HG02759 (cell line): ENCODE data around the gene PAK5.

Source experiments
- ATAC-seq: cut with Tn5 transposase; IDR thresholded peaks from one replicate; pipeline ENCODE4 v1.9.1; 2021; ENCODE audit warnings: mild to moderate bottlenecking, moderate library complexity; ENCODE audit not compliant: unreplicated experiment

Gene PAK5

DNA sequence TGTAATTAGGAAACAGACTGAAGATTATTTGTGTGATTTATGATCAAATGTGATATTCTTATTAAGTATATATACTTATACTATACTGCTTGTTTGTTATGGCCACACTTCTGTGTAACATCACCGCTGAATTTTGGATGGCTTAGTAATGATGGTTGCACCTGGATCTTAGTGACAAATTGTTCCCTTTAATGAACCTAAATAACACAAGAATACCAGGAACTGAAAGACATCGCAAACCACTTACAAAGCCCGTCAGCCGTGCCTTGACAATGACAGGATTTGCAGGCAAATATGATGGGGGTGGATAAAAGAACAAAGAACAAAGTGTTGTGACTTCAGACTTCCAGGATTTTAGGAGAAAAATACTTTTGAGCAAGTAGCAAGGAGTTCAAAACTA lies 257.4 kb downstream of the PAK5 start:
- no peak for ATAC-seq

DNA sequence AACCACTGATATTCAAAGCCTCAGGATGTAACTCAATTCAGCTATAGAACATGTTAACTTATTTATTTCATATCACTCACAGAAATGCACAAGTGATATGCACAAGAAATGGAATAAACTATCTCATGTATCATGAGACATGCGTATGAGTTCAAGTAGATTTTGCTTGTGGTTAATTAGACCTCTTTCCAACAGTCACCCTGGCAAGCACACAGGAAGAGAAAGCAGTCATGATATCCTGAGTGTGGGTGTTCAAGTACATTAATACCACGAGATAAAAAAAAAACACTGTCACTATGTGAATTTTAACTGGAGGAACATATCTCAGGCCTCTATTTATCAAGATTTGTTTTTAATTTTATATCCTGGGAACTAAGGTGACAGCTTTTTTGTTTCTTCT lies 260.3 kb downstream of the PAK5 start:
- ATAC-seq = no peak

DNA sequence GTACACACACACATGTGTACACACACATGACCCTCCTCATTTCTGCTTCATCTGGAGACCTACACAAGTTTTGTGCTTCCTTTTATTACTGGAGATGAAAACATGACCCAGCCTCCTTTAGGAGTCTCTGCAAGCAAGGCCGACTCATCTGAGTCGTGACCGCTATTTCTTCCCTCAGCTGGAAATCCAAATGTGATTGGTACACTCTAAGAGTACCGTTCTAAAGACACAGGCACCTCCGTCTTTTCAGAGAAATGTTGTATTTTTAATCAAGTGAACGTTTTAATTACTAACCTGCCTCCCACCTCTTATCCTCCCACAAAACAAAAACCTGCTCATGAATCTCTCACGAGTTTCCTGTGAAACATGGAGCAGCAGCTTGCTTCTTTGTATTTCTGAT lies 261.5 kb downstream of the PAK5 start:
- ATAC-seq = no peak

DNA sequence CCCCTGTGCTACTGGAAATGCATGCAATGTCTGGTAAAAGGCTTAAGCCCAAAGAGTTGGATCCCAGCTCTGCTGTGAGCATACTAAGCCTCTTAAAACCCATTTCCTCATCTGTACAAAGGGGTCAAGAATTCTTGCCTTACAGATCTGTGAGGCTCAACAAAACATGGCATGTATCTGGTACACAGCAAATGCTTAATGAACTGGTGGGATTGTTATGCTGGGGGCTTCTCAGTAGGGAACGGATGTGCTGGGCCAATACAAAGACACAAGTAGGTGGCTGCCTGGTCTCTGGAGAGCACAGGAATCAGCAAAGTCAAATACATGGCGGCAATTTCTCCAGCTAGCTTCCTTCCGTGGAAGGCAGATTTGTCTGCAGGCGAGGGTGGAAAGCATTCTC lies 262.2 kb downstream of the PAK5 start:
- no peak for ATAC-seq

DNA sequence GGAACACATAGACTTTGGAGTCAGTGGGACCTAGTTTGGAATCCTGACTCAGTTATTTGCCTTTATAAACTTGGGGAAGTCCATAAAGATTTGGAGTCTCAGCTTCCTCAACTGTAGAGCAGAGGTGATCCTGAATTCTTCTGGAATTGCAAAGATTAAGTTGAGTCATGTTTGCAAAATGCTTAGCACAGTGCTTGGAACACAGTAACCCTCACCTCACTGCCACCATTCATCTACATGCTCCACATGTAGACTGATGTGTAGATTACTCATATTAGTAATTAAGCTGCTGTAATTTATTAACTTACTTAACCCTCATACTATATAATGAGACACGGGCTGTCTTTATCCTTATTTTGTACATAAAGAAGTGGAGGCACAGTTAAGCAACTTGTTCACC lies 263.0 kb downstream of the PAK5 start:
- no peak for ATAC-seq

DNA sequence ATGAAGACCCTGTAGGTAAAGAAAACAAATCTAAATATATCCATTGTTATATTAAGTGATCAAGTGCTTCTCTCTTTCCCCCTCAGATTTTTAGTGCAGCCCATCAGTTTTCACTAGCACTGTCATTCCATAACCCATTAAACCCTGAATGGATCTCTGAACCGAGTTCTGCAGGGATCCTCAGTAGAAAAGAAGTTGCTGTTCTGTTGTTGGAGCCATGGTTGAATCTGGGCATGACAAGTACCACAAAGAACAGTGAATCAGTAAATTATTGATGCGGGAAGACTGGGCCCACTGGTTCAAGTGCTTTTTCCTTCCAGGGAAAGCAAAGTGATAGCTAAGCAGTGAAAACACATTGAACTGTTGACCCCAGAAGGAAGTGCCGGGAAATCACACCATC lies 264.1 kb downstream of the PAK5 start:
- ATAC-seq = no peak

DNA sequence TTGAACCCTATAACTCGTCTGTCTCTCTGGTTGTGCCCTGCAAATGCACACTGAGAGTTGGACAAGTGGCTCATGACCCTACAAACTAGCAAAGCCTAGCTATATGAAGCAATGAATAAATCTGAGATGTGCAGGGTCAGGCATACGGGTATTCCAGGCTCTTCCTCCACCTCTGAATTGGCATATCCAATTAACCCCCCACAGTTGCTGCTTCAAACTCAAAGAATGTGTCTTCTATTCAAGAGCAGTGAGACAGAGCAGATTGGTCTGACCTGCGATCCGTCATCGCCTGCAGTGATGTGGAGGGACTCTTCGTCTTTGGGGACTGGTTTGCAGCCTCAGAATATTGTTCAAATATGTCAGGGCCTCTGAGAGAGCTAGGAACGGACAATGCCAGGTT lies 264.7 kb downstream of the PAK5 start:
- ATAC-seq = no peak

DNA sequence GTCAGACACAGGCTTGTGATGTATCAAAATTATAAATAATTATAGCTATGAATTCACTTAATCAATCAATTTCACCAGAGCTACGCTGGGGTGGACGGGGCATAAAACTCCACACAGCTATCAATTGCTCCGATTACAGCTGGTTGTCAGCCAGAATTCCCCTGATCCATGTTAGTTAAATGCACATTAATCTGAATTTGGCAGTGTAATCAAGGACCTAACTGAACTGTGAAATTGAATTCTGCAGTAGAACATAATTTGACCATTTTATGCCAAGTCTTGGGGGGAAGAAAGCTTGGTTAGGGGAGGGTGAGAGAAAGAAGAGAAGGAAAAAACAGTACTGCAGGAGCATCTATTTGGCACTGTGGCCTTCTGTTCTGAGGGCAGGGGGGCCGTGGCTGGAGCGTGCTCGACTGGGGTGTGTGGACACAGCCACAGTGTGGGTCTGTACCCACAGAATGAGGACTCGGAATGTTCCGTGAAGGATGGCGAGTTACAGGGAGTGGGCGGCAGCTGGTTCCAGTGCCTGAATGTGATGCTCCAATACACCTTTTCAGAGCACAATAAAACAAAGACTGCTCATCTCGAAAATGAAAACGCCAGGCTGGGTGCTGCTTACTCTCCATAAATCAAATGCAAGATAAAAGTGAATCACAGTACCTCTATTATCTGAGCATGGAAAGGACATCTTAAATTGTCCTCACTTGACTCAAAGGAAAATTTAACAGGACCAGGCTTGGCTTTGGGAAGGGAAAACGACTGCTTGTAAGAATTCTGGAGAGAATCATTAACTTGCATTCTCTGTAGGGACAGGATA lies 265.3 kb downstream of the PAK5 start:
- ATAC-seq = no peak

DNA sequence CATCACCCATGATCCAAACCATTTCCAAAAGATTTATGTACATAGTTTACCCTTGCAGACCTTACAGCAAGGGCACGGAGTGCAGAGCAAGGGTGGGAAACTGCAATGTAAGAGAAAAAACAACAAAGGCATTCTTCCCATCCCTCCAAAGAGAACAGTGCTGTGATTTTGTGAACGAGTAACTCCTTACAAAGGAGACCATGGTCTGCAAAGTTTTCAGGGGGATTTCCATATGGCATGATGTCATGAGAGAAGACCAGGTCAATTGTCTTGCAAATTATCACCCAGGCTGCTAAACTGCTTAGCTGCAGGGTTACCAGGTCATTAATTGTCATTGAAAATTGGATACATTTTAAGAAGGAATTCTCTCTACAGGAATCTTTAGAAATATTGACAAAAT lies 266.2 kb downstream of the PAK5 start:
- ATAC-seq = no peak

DNA sequence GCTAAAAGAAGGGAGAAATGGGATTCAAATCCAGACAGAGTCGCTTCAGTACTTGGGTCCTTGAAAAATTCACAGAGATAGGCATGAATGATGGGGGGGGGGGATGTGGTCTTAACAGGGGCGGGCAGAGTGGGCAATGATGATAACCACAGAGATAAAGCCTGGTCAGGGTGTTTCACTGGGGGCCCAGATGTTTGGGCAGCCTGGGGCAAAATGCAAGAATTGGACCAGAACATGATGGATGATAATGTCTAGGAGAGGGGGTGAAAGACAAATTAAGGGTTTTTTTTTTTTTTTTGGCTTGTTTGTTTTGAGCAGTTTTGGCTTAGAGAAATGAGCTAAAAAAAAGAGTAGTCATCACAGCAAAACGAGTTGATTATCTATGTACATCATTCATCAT lies 267.1 kb downstream of the PAK5 start:
- ATAC-seq = no peak

DNA sequence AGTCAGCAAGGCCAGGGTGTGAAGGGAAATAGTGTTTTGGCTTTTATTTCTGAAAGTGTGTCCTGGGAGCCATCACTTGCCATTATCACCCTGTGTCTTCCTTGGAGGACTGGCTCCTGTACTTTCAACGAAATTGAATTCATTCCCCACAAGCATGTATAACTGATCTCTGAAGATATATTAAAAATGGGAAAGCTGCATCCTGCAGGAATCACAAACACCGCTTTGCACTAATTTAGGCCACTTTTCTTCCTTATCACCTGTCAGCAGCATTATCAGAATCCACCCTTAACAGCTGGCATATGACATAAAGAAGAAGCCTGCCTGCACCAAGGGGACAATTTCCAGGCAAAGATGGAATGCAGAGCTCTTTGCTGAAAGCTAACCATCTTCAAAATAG lies 268.3 kb downstream of the PAK5 start:
- no peak for ATAC-seq

DNA sequence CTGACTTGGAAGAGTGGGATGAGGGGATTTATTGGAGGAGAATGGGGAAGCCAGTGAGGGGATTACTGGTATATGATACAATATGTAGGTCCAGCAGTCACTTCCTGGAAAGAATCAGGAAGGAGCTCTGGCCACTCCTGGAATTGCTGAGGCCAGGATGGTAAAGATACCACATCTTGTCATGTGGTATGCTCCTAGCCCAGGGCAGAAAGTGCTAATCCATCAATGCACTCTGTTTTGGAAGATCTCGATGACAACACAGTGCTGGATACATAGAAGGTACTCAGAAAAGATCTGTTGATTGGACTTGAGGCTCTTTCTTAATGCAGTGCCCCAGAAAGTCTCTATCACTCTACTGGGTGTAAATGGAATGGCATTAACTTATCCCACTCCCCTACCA lies 271.9 kb downstream of the PAK5 start:
- no peak for ATAC-seq

DNA sequence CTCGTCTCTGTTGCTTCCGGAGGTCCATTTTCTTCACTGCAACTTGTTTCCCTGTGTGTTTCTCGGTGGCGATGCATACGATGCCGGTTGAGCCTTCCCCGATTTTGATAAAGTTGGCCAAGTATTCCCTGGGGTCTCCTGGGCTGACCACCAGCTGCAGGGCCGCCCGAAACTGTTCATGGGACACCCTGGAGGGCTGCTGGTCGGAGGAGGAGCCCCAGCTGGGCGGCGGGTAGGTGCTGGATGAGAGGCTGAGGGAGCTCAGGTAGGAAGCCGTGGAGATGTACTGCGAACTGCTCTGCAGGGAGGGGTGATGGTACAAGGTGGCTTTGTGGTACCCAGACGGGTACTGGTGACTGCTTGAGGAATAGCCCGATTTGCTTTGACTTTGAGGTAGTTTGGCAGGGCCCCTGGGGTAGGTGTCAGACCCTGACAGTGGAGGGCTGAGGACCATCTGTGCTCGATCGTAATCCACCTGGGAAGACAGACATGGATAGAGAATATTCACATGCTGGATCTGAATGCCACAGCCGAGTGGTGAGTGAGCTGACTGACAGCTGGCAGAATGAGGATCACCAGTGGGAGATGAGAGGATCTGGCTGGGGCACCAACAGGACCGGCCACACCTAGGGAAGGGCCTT lies 272.8 kb downstream of the PAK5 start:
- no peak for ATAC-seq

DNA sequence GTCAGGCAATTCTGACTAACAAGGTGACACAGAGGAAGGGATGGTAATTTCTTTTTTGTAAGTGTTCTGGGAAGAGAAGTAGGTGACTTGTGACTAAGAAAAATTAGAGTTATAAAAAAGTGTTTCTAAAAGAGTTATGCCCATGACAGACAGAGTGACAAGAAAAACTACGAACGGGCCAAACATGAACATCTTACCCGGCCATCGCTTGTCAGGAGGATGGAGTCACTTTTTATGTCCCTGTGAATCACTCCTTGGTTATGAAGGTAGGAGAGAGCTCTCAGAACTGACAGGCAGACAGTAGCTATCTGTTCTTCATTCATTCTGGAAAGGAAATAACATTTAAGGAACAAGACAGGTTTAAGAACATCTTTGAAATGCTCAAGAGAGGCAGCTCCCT lies 281.5 kb downstream of the PAK5 start:
- no peak for ATAC-seq

DNA sequence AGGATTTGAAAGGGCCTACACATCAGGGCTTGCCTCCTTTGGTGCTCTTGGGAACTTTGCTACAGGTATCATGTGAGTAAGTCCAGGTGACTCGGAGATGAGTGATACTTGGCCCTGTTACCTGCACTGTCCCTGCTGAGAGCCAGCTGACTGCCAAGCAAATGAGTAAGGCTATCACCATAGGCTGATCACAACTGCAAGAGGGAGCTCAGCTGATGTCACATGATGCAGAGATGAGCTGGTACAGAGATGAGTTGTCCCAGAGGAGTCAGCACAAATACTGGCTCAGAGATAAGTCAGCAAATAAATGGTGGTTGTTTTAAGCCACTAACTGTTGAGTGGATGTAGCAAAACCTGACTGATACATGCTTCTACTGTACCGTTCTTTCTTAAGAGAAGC lies 283.1 kb downstream of the PAK5 start:
- ATAC-seq = no peak

DNA sequence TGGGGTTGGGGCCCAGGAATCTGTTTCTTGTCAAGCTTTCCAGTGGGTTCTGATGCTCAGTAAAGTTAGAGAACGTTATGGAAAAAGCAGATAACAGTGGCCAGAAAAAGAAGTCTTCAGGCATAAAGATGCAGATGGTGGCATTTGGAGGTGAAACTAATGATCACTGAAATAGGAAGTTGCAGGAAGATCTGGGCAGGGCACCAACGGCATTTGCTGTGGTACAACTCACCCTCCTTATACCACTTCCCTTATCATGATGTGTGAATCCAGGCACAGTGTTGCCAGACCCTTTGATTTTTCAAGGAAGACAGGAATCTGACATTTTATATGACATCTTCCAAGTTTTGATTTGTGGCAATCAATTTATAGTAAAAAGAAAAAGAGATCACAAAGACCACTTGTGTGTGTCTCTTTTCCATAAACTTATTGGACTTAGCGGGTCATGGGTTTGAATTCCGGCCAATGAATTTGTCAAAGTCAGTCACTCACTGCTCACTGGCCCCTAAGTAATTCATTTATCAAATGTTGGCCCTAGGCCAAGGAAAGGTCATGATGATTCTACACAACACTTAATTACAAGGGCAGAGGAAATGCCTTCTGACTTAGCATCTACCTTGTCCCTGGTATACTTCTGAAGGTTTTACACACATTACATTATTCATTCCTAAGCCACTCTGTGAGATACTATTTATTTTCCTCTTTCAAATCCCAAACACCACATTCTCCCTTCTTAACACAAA lies 286.9 kb downstream of the PAK5 start:
- ATAC-seq = no peak

DNA sequence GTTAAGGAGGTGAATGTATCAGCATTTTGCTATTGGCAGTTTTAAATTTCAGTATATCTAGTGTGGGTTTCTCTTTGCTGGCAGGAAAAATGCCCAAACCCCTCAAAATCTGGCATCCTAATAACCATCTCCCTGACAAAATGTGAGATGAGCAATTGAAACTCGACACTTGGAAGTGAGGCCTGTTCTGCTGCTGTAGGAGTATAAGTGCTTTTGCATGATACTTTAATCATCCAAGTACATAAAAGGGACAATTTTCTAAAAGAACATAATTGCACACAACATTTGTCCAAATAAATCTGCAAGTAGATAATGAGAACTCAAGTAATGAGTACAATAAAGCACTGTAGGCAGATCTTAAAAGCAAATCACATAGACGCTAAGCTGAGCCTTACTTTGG lies 288.0 kb downstream of the PAK5 start:
- no peak for ATAC-seq

DNA sequence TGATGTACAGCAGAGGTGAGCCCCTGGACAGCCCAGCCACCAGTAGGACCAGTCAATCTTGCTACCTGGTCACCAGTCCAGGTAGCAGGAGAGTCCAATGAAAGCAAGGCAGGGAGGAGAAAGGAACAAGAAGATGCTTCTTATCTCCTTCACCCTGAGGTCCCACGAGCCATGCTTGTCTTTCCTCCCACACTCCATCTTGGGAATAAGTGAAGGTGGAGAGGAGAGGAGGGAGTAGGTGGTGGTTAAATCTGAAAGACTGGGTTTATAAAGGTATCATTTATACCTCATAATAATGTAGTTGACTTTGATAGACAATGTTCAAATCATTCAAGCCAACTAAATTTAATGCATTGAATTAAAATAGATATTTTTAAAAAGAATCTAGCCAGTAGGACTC lies 288.6 kb downstream of the PAK5 start:
- ATAC-seq = no peak

DNA sequence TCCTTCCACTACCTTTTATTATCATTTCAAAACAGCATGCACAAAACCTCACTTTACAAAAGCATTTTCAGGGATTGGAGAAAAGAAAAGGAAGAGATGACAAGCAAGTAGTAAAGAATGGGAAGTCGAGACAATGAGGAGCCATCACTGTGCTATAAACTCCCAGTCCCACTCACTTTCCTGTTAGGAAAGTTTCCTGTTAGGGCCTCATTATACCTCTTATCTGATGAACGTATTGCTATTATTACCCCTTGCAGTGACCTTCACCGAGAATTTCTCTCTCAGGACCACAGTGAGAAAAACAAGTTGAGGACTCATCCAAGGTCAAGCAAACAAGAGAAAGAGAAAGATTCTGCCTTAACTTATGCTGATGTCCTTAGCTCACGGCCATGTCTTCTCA lies 295.7 kb downstream of the PAK5 start:
- no peak for ATAC-seq

DNA sequence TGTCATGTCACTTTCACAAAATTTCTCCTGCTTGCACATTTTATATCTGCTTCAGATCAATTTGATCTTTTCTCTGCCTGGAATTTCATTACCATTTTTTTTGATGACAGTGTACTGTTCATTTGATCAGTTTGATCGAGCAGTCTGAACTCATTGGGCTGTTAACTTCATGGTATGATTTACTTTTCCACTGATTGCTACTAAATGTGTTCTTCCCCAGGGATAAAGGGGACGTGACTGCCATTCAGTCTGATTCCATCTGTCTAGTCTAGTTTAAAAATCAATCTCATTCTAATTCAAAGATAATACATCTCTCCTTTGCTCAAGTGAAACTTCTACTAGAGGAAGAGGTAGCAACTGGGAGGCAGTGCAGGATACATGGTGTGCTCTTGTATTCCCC lies 303.4 kb downstream of the PAK5 start:
- no peak for ATAC-seq

DNA sequence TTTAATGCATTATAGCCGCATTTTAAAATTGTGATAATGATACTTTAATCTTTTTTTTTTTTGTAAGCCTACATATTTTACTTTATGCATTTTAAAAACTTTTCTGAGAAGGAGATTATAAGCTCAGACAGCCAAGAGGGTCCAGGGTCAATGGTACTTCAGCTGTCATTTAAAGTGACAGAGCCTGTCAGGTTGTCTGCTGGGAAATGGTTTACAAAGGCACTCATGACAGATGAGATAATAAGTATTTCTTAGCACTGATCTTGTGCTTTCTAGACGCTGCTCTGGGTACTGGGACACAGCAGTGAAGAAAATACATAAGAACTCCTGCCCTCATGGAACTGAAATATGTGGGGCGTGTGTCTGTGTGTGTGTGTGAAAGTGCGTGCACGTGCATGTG lies 304.9 kb downstream of the PAK5 start:
- ATAC-seq = no peak
